Prostate gland (tissue), 2 donors: ENCODE results near the gene SPRYD7. TPM values are rescaled to one million over a fixed set of nuclear protein-coding genes. Genes with fewer than 3 reads are reported as not detected.

ENCODE experiments used
- DNase-seq: peaks from one replicate; pipeline ENCODE4 v3.0.0-alpha.2; 2019; ENCODE audit warnings: low spot score
- H3K27ac ChIP-seq, 2 donors: fragments of 200-600 bp; sonication (generic); 2 replicates each; pipeline ENCODE4 v1.5.1; 2017 to 2019
- H3K27me3 ChIP-seq: fragments of 200-600 bp; sonication (generic); replicated peaks from 2 replicates; pipeline ENCODE4 v1.5.1; 2019; ENCODE audit not compliant: insufficient read depth
- H3K36me3 ChIP-seq, 2 donors: fragments of 200-600 bp; sonication (generic); 1 replicate in 1 of 2; 2 replicates in 1 of 2; pipeline versions ENCODE4 v1.5.1 to v1.8.1; 2017 to 2019
- H3K4me1 ChIP-seq: fragments of 200-600 bp; sonication (generic); replicated peaks from 2 replicates; pipeline ENCODE4 v1.5.1; 2019
- H3K4me3 ChIP-seq, 2 donors: fragments of 200-600 bp; sonication (generic); 2 replicates each; pipeline ENCODE4 v1.5.1; 2017 to 2019
- H3K9me3 ChIP-seq: fragments of 200-600 bp; sonication (generic); 2 replicates; pipeline ENCODE4 v1.5.1; 2017
- POLR2A ChIP-seq: fragments of 450-650 bp; IDR thresholded peaks from one replicate; pipeline ENCODE4 v1.6.1; 2016; ENCODE audit warnings: antibody characterized with exemption, mild to moderate bottlenecking
- POLR2AphosphoS5 ChIP-seq: sonication (generic); formaldehyde crosslinking; IDR thresholded peaks from one replicate; pipeline ENCODE4 v1.6.1; 2017; ENCODE audit warnings: antibody characterized with exemption
- WGBS: methylation state at CpG from one replicate; pipeline ENCODE4 v1.1.5; 2018; 5-methylcytosine and 5-hydroxymethylcytosine counted together
- intact Hi-C: fragments of 100-400 bp; cut with DNase I; formaldehyde crosslinking; loops from one replicate; pipeline ENCODE4 v1.14.2; 2022
- total RNA-seq, 2 donors: library from RNA; depleted of rRNA; stranded (reverse); fragments of >200 nt; gene quantifications; one replicate each; pipeline ENCODE4 v1.1.0, GENCODE V29; 2016
- TF ChIP-seq, protein P1 (sequence below), 4 experiments: fragments of 200-600 bp in 2 of 4; fragments of 450-650 bp in 2 of 4; sonication (generic) in 2 of 4; IDR thresholded peaks; 1 replicate in 3 of 4; 2 replicates in 1 of 4; pipeline ENCODE4 v1.5.1; 2016 to 2019; ENCODE audit warnings: antibody characterized with exemption in 4 of 4, mild to moderate bottlenecking in 2 of 4, moderate library complexity in 2 of 4

SPRYD7 gene
- total RNA-seq, 2 donors from 2014 or later: 6.9 to 8.4 TPM

DNA sequence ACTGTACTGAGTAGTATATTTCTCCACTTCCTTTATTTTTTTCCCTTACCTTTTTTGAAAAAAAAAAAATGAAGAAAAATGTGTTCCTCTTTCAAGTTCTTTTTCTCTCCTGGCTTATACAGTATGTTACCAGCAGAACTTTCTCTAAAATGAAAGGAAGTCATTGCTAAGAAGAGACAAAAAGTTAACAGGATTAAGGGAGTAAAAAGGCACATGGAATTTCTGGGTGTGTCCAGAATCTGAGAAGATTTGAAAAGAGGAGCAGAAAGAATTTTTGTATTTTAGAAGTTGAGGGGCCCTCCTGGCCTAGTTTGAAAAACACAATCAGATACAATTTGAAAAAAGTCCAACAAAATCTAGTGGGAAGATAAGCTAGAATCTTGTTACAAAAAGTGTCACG, 39.7 kb upstream of the SPRYD7 start:
- no peak for DNase-seq
- WGBS: 90% methylated on average over 1 of the region's 1 CpG
- Histone ChIP-seq H3K27ac (peak overlapping the region in 1 of 2 donors; percentile 38), H3K27me3 (no peaks in the 10 kb centered on the region), H3K4me3 (no peak overlapping the region), H3K9me3 (no peaks in the 10 kb centered on the region), H3K4me1 (no peaks in the 10 kb centered on the region), H3K36me3 (no peaks in the 10 kb centered on the region)
- TF ChIP-seq POLR2AphosphoS5 (no peak), POLR2A (no peak)
- TF ChIP-seq, protein P1, sequence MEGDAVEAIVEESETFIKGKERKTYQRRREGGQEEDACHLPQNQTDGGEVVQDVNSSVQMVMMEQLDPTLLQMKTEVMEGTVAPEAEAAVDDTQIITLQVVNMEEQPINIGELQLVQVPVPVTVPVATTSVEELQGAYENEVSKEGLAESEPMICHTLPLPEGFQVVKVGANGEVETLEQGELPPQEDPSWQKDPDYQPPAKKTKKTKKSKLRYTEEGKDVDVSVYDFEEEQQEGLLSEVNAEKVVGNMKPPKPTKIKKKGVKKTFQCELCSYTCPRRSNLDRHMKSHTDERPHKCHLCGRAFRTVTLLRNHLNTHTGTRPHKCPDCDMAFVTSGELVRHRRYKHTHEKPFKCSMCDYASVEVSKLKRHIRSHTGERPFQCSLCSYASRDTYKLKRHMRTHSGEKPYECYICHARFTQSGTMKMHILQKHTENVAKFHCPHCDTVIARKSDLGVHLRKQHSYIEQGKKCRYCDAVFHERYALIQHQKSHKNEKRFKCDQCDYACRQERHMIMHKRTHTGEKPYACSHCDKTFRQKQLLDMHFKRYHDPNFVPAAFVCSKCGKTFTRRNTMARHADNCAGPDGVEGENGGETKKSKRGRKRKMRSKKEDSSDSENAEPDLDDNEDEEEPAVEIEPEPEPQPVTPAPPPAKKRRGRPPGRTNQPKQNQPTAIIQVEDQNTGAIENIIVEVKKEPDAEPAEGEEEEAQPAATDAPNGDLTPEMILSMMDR (IDR thresholded peaks at IDR 0.05): no peak
- intact Hi-C loops: loop anchor here (5.0 to 10.0 kb wide), 3 partner anchors 556 to 1089 kb away; no protein-coding TSS in a partner anchor

DNA sequence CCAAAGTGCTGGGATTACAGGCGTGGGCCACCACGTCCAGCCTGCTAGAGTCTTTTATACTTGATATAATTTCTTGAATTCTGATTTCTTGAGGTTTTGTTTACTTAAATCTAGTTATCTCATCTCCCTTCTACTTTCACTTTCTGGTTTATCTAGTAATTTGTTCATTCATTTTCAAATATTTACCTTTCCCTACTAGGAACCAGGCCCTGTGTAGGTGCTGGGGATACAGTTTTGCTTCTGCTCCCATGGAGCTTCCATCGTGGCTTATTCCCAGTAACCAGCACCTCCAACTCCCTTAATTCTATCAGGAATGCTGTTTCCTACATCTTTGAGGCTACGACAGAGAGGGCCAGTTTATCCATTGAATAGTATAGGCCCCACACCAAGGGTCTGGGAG, 36.6 kb upstream of the SPRYD7 start:
- peak overlapping the region; percentile 10 to 25 for H3K27ac ChIP-seq
- H3K9me3 ChIP-seq: no peaks in the 10 kb centered on the region
- H3K4me1 ChIP-seq: no peaks in the 10 kb centered on the region
- TF ChIP-seq POLR2AphosphoS5 (no peak), POLR2A (no peak)
- TF ChIP-seq, protein P1 (IDR thresholded peaks at IDR 0.05): no peak
- no peaks in the 10 kb centered on the region for H3K27me3 ChIP-seq
- no peak for DNase-seq
- 83% methylated on average over 4 of the region's 4 CpGs for WGBS
- no peaks in the 10 kb centered on the region for H3K36me3 ChIP-seq
- no peak overlapping the region for H3K4me3 ChIP-seq
- intact Hi-C loops: loop anchor here (10.0 kb wide), 1 partner anchor 1092 kb away; no protein-coding TSS in a partner anchor

DNA sequence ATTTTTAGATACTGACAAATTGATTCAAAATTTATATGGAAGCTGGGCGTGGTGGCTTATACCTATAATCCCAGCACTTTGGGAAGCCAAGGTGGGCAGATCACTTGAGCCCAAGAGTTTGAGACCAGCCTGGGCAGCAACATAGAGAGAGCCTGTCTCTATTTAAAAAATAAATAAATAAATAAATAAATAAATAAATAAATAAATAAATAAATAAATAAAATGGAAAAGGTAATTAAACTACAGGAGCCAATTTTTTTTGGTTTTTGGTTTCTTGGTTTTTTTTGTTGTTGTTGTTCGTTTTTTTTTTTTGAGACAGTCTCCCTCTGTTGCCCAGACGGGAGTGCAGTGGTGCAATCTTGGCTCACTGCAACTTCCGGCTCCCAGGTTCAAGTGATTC, 31.3 kb upstream of the SPRYD7 start:
- Histone ChIP-seq H3K4me3 (no peak overlapping the region), H3K9me3 (no peaks in the 10 kb centered on the region), H3K27me3 (no peaks in the 10 kb centered on the region), H3K27ac (no peak overlapping the region), H3K36me3 (no peaks in the 10 kb centered on the region), H3K4me1 (no peaks in the 10 kb centered on the region)
- DNase-seq: no peak
- no peak for TF ChIP-seq POLR2AphosphoS5
- TF ChIP-seq POLR2A: no peak
- WGBS: 95% methylated on average over 4 of the region's 4 CpGs
- intact Hi-C loops: no loop called here

DNA sequence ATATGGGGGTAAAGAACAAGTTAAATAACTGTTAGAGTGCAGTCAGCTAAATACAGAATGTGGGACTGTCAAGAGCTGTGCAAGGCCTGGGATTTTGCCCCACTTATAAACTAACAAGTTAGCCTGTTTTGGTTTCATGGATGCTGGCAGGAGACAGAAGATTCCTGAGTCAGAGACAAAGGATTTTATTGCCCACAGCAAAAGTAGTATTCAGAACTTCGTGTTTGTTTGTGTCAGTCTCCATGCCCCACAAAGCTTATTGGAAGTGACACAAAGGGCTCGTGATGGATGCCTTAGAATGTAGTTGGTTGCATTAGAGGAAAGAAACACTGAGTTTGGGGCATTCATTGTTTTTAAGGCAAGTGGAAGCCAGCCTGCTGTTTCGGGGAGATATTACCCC, 22.2 kb upstream of the SPRYD7 start:
- intact Hi-C loops: no loop called here
- Histone ChIP-seq H3K9me3 (no peaks in the 10 kb centered on the region), H3K4me3 (no peak overlapping the region), H3K36me3 (no peaks in the 10 kb centered on the region), H3K27me3 (no peaks in the 10 kb centered on the region), H3K4me1 (no peaks in the 10 kb centered on the region), H3K27ac (no peak overlapping the region)
- no peak for DNase-seq
- WGBS: 55% methylated on average over 3 of the region's 3 CpGs
- TF ChIP-seq, protein P1 (IDR thresholded peaks at IDR 0.05): no peak
- no peak for TF ChIP-seq POLR2A
- TF ChIP-seq POLR2AphosphoS5: no peak

DNA sequence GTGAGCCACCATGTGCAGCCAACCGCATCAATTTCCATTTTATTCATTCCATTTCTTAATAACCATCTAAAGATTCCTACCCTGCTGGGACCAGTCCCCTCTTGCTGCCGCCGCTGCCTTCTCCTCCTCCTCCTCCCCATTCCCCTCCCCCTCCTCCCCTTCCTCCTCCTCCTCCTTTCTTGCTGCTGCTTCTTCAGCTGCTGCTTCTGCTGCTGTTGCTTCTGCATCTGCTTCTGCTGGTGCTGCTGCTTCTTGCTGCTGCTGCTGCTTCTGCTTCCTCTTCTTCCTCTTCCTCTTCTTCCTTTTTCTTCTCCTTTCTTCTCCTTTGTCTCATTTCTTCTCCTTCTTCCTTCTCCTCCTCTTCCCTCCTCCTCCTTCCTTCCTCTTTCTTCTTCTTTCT, 20.0 kb upstream of the SPRYD7 start:
- H3K27ac ChIP-seq: no peak overlapping the region
- no peak for TF ChIP-seq POLR2AphosphoS5
- TF ChIP-seq POLR2A: no peak
- TF ChIP-seq, protein P1 (IDR thresholded peaks at IDR 0.05): no peak
- H3K36me3 ChIP-seq: no peaks in the 10 kb centered on the region
- no peak for DNase-seq
- intact Hi-C loops: no loop called here
- H3K9me3 ChIP-seq: no peaks in the 10 kb centered on the region
- no peaks in the 10 kb centered on the region for H3K4me1 ChIP-seq
- no peaks in the 10 kb centered on the region for H3K27me3 ChIP-seq
- no peak overlapping the region for H3K4me3 ChIP-seq
- 81% methylated on average over 3 of the region's 3 CpGs for WGBS
